SK-N-SH (cell line): Measurements from ENCODE around the gene HIGD1C. TPM values are rescaled to one million over a fixed set of nuclear protein-coding genes. Genes with fewer than 3 reads are reported as not detected.
"Not testable (repeated sequence)": the region's sequence is repeated elsewhere in the genome, so short reads cannot be mapped to it uniquely, and the experiment has no call there.

Experiments used
- CTCF ChIA-PET: fragments of 300-600, 350-600 bp; formaldehyde crosslinking; extraction: SDS; loops from one replicate; lab custom pipeline; 2021; lab: Yijun Ruan, JAX
- POLR2A ChIA-PET: fragments of 350-600 bp; sonication (Branson Sonifier 250); formaldehyde crosslinking; extraction: SDS; loops from one replicate; lab custom pipeline; 2020; ENCODE audit warnings: antibody characterized with exemption, inconsistent platforms; lab: Yijun Ruan, JAX
- DNase-seq: peaks from one replicate; pipeline ENCODE4 v3.0.0; 2012
- H2AFZ ChIP-seq: fragments of 200-600 bp; sonication (generic); 2 replicates; pipeline ENCODE4 v1.8.1; 2016; ENCODE audit warnings: antibody characterized with exemption, mild to moderate bottlenecking, low read depth
- H3F3A ChIP-seq: fragments of 200-600 bp; sonication (generic); replicated peaks from 2 replicates; pipeline ENCODE3; 2016; ENCODE audit warnings: antibody characterized with exemption, mild to moderate bottlenecking; ENCODE audit not compliant: insufficient read depth
- H3K27ac ChIP-seq, 2 experiments: fragments of 200-500 bp in 1 of 2; fragments of 200-600 bp in 1 of 2; sonication (Bioruptor generic) in 1 of 2; sonication (generic), shearing (Covaris generic) in 1 of 2; 2 replicates each; pipeline versions ENCODE4 v1.5.1 to v1.6.1; 2014 to 2016; ENCODE audit warnings: low read depth in 2 of 2, inconsistent platforms in 1 of 2, low read length in 1 of 2, mild to moderate bottlenecking in 1 of 2, mixed read lengths in 1 of 2
- H3K27me3 ChIP-seq: fragments of 200-600 bp; sonication (generic), shearing (Covaris generic); 2 replicates; pipeline ENCODE4 v1.6.1; 2016; ENCODE audit warnings: mixed run types; ENCODE audit not compliant: insufficient read depth
- H3K36me3 ChIP-seq, 2 experiments: fragments of 200-500 bp in 1 of 2; fragments of 200-600 bp in 1 of 2; sonication (Bioruptor generic) in 1 of 2; sonication (generic) in 1 of 2; replicated peaks in 1 of 2; 2 replicates each; pipeline versions ENCODE3 to v1.5.1; 2014 to 2016; ENCODE audit warnings: low read length in 1 of 2, mild to moderate bottlenecking in 1 of 2; ENCODE audit not compliant: insufficient read depth in 2 of 2, control insufficient read depth in 1 of 2
- H3K4me1 ChIP-seq, 2 experiments: fragments of 200-500 bp in 1 of 2; fragments of 200-600 bp in 1 of 2; sonication (Bioruptor generic) in 1 of 2; sonication (generic), shearing (Covaris generic) in 1 of 2; 2 replicates each; pipeline versions ENCODE4 v1.5.1 to v1.6.1; 2014 to 2016; ENCODE audit warnings: low read depth in 1 of 2, low read length in 1 of 2, mixed run types in 1 of 2; ENCODE audit not compliant: insufficient read depth in 2 of 2, control insufficient read depth in 1 of 2
- H3K4me2 ChIP-seq: fragments of 200-600 bp; sonication (generic), shearing (Covaris generic); 2 replicates; pipeline ENCODE4 v1.6.1; 2017; ENCODE audit warnings: mixed run types
- H3K4me3 ChIP-seq, 2 experiments: fragments of 200-500 bp in 1 of 2; fragments of 200-600 bp in 1 of 2; sonication (Bioruptor generic) in 1 of 2; sonication (generic), shearing (Covaris generic) in 1 of 2; 2 replicates each; pipeline versions ENCODE4 v1.5.1 to v1.8.1; 2014 to 2016; ENCODE audit warnings: low read depth in 2 of 2, inconsistent platforms in 1 of 2, low read length in 1 of 2, mild to moderate bottlenecking in 1 of 2, mixed read lengths in 1 of 2, moderate library complexity in 1 of 2
- H3K79me2 ChIP-seq: fragments of 200-600 bp; sonication (generic); 2 replicates; pipeline ENCODE4 v1.8.1; 2017; ENCODE audit warnings: mild to moderate bottlenecking; ENCODE audit not compliant: insufficient read depth
- H3K9ac ChIP-seq: fragments of 200-600 bp; sonication (generic); 2 replicates; pipeline ENCODE4 v1.6.1; 2017; ENCODE audit warnings: mixed run types
- H3K9me2 ChIP-seq: fragments of 200-600 bp; sonication (generic); 2 replicates; pipeline ENCODE4 v1.6.1; 2017; ENCODE audit warnings: mixed run types
- H3K9me3 ChIP-seq: fragments of 200-600 bp; sonication (generic); 2 replicates; pipeline ENCODE4 v1.6.1; 2017; ENCODE audit warnings: mixed run types, mild to moderate bottlenecking, moderate library complexity
- H4K20me1 ChIP-seq: fragments of 200-600 bp; sonication (generic); 2 replicates; pipeline ENCODE4 v1.6.1; 2017; ENCODE audit warnings: mild to moderate bottlenecking, mixed run types; ENCODE audit not compliant: insufficient read depth
- ELF1 ChIP-seq: IDR thresholded peaks from 2 replicates; pipeline ENCODE4 v1.4.0; 2012
- FOXM1 ChIP-seq: IDR thresholded peaks from 2 replicates; pipeline ENCODE4 v1.4.0; 2012; ENCODE audit warnings: low read depth, mild to moderate bottlenecking
- MEF2A ChIP-seq: IDR thresholded peaks from 2 replicates; pipeline ENCODE4 v1.4.0; 2012; ENCODE audit warnings: low read depth, borderline replicate concordance
- RFX5 ChIP-seq: IDR thresholded peaks from 2 replicates; pipeline ENCODE4 v1.6.1; 2012; ENCODE audit warnings: mild to moderate bottlenecking, improper control_type of control experiment, low read length
- TCF12 ChIP-seq: IDR thresholded peaks from 2 replicates; pipeline ENCODE4 v1.4.0; 2012
- WGBS: methylation state at CpG from one replicate; pipeline ENCODE4 v1.1.6; 2017; ENCODE audit warnings: low lambda C conversion rate; 5-methylcytosine and 5-hydroxymethylcytosine counted together
- polyA plus RNA-seq, 3 experiments: library from polyadenylated mRNA; depleted of rRNA; stranded (reverse); fragments of >200 nt; gene quantifications; 2 replicates each; pipeline ENCODE4 v1.2.3, GENCODE V29; 2012
- TF ChIP-seq, protein P1 (sequence below): IDR thresholded peaks from 2 replicates; pipeline ENCODE4 v1.4.0; 2012; ENCODE audit warnings: low read depth
- TF ChIP-seq, protein P2 (sequence below): IDR thresholded peaks from 2 replicates; pipeline ENCODE4 v1.4.0; 2012; ENCODE audit warnings: low read depth, borderline replicate concordance

Gene HIGD1C
- not detected in 2 replicates for polyA plus RNA-seq (2012; rRNA removed)
- polyA plus RNA-seq (2012; cell fraction: cytosol; rRNA removed): not detected in 2 replicates
- polyA plus RNA-seq (2012; cell fraction: nucleus; rRNA removed): not detected in 2 replicates

DNA sequence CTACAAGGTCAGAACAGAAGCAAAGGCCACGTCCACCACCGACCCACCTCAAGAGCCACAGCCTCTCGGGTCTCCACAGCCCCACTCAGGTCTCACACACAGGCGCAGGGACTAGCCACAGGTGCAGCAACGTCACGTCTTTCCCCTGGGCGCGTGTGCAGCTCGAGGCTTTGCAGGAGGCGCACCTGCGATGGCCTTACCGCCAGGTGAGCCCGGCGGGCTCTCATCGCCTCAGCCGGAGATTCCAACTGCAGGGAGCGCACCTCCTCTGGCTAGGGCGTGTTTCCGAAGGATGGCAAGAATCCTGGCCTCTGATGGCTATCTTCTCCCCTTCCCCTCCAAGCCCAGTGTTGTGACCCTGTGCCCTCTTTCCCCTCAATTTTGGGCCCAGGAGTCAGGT lies at the start of gene HIGD1C:
HIGD1C (plus strand) TSS at position 35 of the 400 bp plus-strand sequence. CDS start 1,455 bp downstream, outside the sequence.
- H3K36me3 ChIP-seq: no peaks in the 10 kb centered on the region
- CTCF ChIA-PET: interaction anchor here (0.8 kb wide), 1 partner anchor 35 kb away, joined by 3 read pairs; no protein-coding TSS in a partner anchor
- H3K9me3 ChIP-seq: no peaks in the 10 kb centered on the region
- 95% methylated on average over 15 of the region's 19 CpGs for WGBS
- TF ChIP-seq RFX5 (no peak), MEF2A (no peak), TCF12 (no peak), ELF1 (no peak), FOXM1 (no peak)
- TF ChIP-seq, protein P1, sequence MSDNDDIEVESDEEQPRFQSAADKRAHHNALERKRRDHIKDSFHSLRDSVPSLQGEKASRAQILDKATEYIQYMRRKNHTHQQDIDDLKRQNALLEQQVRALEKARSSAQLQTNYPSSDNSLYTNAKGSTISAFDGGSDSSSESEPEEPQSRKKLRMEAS: no peak
- TF ChIP-seq, protein P2, sequence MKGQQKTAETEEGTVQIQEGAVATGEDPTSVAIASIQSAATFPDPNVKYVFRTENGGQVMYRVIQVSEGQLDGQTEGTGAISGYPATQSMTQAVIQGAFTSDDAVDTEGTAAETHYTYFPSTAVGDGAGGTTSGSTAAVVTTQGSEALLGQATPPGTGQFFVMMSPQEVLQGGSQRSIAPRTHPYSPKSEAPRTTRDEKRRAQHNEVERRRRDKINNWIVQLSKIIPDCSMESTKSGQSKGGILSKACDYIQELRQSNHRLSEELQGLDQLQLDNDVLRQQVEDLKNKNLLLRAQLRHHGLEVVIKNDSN: no peak
- TF ChIP-seq, all 33 proteins: peak for 0
- Histone ChIP-seq H4K20me1 (no peaks in the 10 kb centered on the region), H3K9ac (no peak within 1 kb of the TSS), H3K27me3 (no peaks in the 10 kb centered on the region), H3K79me2 (no peaks in the 10 kb centered on the region), H3K4me3 (no peak within 1 kb of the TSS), H3K9me2 (no peaks in the 10 kb centered on the region), H3K4me1 (peaks cover 0 to 5% of the 10 kb centered on the region in 2 experiments; a peak in 2 of 4 replicates), H2AFZ (no peak within 1 kb of the TSS), H3F3A (no peaks in the 10 kb centered on the region), H3K4me2 (no peak within 1 kb of the TSS), H3K27ac (no peak within 1 kb of the TSS)
- DNase-seq: no peak
- POLR2A ChIA-PET: no interaction called here

DNA sequence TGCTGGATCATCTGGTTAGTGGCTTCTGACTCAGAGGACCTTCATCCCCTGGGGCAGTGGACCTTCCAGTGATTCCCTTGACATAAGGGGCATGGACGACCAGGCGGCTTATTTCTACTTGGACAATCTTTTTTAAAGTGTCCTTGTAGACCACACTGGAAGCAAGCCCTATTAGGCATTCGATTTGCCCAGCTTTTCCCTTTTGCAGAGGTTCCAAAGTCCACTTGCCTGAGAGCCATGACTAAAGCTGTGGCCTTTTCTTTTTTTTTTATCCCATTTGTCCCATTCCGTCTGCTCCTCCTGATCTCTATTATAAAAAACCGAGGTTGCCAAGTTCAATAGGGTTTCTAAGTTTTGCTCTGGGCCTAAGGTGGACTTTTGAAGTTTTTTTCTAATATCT lies 43.9 kb upstream of the HIGD1C start:
- POLR2A ChIA-PET, CTCF ChIA-PET, H3F3A ChIP-seq, H3K4me2 ChIP-seq, H3K27me3 ChIP-seq, H3K4me3 ChIP-seq, H3K27ac ChIP-seq, H3K79me2 ChIP-seq, H3K36me3 ChIP-seq, DNase-seq, H4K20me1 ChIP-seq, H2AFZ ChIP-seq, H3K4me1 ChIP-seq, H3K9ac ChIP-seq, H3K9me3 ChIP-seq, H3K9me2 ChIP-seq: not testable (repeated sequence)
- 53% methylated on average over 5 of the region's 5 CpGs for WGBS

DNA sequence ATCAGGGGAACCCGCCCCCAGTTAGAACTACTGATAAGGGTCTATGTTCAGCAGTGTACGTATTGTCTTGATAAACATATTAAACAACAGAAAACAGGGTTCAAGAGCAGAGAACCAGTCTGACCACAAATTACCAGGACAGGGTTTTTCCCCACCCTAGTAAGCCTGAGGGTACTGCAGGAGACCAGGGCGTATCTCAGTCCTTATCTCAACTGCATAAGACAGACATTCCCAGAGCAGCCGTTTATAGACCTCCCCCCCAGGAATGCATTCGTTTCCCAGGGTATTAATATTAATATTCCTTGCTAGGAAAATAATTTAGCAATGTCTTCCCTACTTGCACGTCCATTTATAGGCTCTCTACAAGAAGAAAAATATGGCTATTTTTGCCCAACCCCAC lies 40.0 kb upstream of the HIGD1C start:
- H3K4me3 ChIP-seq, CTCF ChIA-PET, H3F3A ChIP-seq, H3K4me2 ChIP-seq, H3K36me3 ChIP-seq, DNase-seq, H3K9ac ChIP-seq, H3K79me2 ChIP-seq, H3K4me1 ChIP-seq, POLR2A ChIA-PET, H2AFZ ChIP-seq, H4K20me1 ChIP-seq, H3K9me2 ChIP-seq, H3K27me3 ChIP-seq, H3K9me3 ChIP-seq, H3K27ac ChIP-seq: not testable (repeated sequence)
- WGBS: 19% methylated on average over 6 of the region's 6 CpGs
